ENCODE data around the gene OR1I1. TPM values are rescaled to one million over a fixed set of nuclear protein-coding genes. Genes with fewer than 3 reads are reported as not detected.
"Not testable (repeated sequence)": the region's sequence is repeated elsewhere in the genome, so short reads cannot be mapped to it uniquely, and the experiment has no call there.

OR1I1 gene
- total RNA-seq, 1 experiment from 2014 or later = not detected

DNA sequence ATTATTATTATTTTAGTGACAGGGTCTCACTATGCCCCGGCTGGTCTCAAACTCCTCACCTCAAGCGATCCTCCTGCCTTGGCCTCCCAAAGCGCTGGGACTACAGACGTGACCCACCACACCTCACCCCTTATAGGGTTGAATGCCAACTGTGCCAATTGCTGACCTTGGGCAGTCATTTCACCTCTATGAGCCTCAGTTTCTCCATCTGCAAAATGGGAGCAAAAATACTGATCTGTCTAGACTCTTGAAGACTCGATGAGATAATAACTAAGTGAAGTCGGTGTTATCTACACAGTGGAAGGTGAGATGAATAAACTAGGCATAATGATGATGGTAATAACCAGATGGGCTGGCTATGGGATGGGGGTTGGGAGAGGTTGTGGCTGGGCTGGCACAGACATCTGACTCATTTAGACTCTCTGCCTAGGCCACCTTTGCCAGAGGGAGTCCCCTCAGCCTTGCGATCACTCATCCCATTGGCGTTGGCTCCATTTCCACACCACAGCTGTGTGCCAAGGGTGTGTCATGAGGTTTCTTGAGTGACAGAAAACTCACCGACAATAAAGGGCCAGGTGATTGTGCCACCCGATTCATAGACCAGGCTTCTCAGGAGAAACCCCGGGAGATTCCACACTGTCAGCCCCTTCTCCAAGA lies 33.0 kb upstream of the OR1I1 start, which contains the start of gene CASP14:
Gene CASP14 (plus strand): TSS at position 596 of the 657 bp plus-strand sequence. CDS start 2,772 bp downstream, outside the sequence.
- Histone ChIP-seq H3K4me1 (replicated peaks; ENCODE audit: insufficient read depth) (peaks cover 28% of the 10 kb centered on the region), H3K36me3 (ENCODE audit: low read depth) (peaks cover 26% of the 10 kb centered on the region), H3F3A (ENCODE audit: insufficient read depth, low read depth) (peaks cover 13% of the 10 kb centered on the region), H3K9me3 (ENCODE audit: insufficient read depth, low read depth) (no peaks in the 10 kb centered on the region), H3K27me3 (ENCODE audit: insufficient read depth, low read depth) (no peaks in the 10 kb centered on the region), H3K9me2 (ENCODE audit: insufficient read depth) (no peaks in the 10 kb centered on the region), H3K79me2 (ENCODE audit: low read depth) (peaks cover 50% of the 10 kb centered on the region), H3K27ac (peak within 1 kb of the TSS; percentile 15; the same call in 1 of the 2 replicates), H3K4me2 (peak within 1 kb of the TSS; percentile 80), H3K4me3 (peak within 1 kb of the TSS; percentile 57), H4K20me1 (ENCODE audit: insufficient read depth) (no peaks in the 10 kb centered on the region), H2AFZ (peak within 1 kb of the TSS; percentile 16; the same call in 1 of the 2 replicates)
- DNase-seq = peak; percentile 23 to 92
- intact Hi-C loops (cut with micrococcal nuclease; ENCODE audit: unreplicated experiment) = no loop called here
- TF ChIP-seq EZH2 (IDR thresholded peaks at IDR 0.05; ENCODE audit: low read depth) = no peak
- TF ChIP-seq, protein P1, sequence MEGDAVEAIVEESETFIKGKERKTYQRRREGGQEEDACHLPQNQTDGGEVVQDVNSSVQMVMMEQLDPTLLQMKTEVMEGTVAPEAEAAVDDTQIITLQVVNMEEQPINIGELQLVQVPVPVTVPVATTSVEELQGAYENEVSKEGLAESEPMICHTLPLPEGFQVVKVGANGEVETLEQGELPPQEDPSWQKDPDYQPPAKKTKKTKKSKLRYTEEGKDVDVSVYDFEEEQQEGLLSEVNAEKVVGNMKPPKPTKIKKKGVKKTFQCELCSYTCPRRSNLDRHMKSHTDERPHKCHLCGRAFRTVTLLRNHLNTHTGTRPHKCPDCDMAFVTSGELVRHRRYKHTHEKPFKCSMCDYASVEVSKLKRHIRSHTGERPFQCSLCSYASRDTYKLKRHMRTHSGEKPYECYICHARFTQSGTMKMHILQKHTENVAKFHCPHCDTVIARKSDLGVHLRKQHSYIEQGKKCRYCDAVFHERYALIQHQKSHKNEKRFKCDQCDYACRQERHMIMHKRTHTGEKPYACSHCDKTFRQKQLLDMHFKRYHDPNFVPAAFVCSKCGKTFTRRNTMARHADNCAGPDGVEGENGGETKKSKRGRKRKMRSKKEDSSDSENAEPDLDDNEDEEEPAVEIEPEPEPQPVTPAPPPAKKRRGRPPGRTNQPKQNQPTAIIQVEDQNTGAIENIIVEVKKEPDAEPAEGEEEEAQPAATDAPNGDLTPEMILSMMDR (conservative IDR thresholded peaks at IDR 0.05) = no peak
- POLR2A ChIA-PET (ENCODE audit: unreplicated experiment) = no interaction called here
- no TSS peak for BruUV-seq (replicated peaks)
- CTCF ChIA-PET = no interaction called here

DNA sequence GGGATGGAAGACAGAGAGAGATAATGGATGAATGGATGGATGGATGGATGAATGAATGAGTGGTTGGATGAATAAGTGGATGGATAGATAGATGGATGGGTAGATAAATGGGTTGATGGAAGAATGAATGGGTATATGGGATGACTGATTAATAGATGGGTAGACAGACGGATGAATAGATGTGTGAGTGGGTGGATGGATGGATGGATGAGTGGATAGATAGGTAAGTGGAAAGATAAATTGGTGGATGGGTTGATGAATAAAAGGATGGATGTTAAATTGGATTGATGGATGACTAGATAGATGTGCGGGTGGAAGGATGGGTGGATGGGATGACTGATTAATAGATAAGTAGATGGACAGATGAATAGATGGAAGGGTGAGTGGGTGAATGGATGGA lies 31.4 kb upstream of the OR1I1 start:
- peaks cover 33% of the 10 kb centered on the region for H3K36me3 ChIP-seq (ENCODE audit: low read depth)
- H3K27ac ChIP-seq = no peak overlapping the region
- H3K4me1 ChIP-seq (replicated peaks; ENCODE audit: insufficient read depth) = peaks cover 28% of the 10 kb centered on the region
- ChIA-PET POLR2A (ENCODE audit: unreplicated experiment) (no interaction called here), CTCF (no interaction called here)
- no peaks in the 10 kb centered on the region for H3K9me3 ChIP-seq (ENCODE audit: insufficient read depth, low read depth)
- DNase-seq = no peak
- H2AFZ ChIP-seq = no peak overlapping the region
- peaks cover 50% of the 10 kb centered on the region for H3K79me2 ChIP-seq (ENCODE audit: low read depth)
- intact Hi-C loops (cut with micrococcal nuclease; ENCODE audit: unreplicated experiment) = no loop called here
- no peaks in the 10 kb centered on the region for H3K9me2 ChIP-seq (ENCODE audit: insufficient read depth)
- H4K20me1 ChIP-seq (ENCODE audit: insufficient read depth) = no peaks in the 10 kb centered on the region
- no TSS peak for BruUV-seq (replicated peaks)
- peak overlapping the region; percentile 57 for H3K4me3 ChIP-seq
- TF ChIP-seq, protein P1 (conservative IDR thresholded peaks at IDR 0.05) = no peak
- no peak for TF ChIP-seq EZH2 (IDR thresholded peaks at IDR 0.05; ENCODE audit: low read depth)
- H3K4me2 ChIP-seq = peak overlapping the region; percentile 80
- H3F3A ChIP-seq (ENCODE audit: insufficient read depth, low read depth) = peaks cover 18% of the 10 kb centered on the region
- no peaks in the 10 kb centered on the region for H3K27me3 ChIP-seq (ENCODE audit: insufficient read depth, low read depth)

DNA sequence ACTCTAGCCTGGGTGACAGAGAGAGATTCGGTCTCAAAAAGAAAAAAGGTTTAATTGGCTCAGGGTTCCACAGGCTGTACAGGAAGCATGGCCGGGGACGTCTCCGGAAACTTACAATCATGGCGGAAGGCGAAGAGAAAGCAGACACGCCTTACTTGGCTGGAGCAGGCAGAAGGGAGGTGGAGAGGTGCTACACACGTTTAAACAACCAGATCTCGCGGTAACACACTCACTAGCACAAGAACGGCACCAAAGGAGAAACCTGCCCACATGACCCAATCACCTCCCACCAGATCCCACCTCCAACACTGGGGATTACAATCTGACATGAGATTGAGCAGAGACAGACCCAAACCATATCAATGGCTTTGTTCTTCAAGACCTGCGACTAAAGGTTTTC lies 20.0 kb upstream of the OR1I1 start:
- TF ChIP-seq EZH2 (IDR thresholded peaks at IDR 0.05; ENCODE audit: low read depth) = no peak
- TF ChIP-seq, protein P1 (conservative IDR thresholded peaks at IDR 0.05) = no peak
- CTCF ChIA-PET = no interaction called here
- BruUV-seq (replicated peaks) = no TSS peak
- no peak overlapping the region for H3K4me3 ChIP-seq
- H3K9me3 ChIP-seq (ENCODE audit: insufficient read depth, low read depth) = peaks cover 10% of the 10 kb centered on the region
- H3F3A ChIP-seq (ENCODE audit: insufficient read depth, low read depth) = peaks cover 39% of the 10 kb centered on the region
- peaks cover 3% of the 10 kb centered on the region; the same call in 1 of the 2 replicates for H3K4me1 ChIP-seq (replicated peaks; ENCODE audit: insufficient read depth)
- H3K79me2 ChIP-seq (ENCODE audit: low read depth) = no peaks in the 10 kb centered on the region
- no peak overlapping the region for H3K27ac ChIP-seq
- intact Hi-C loops (cut with micrococcal nuclease; ENCODE audit: unreplicated experiment) = no loop called here
- DNase-seq = peak in 1 of 2 experiments; percentile 0
- no peaks in the 10 kb centered on the region for H3K36me3 ChIP-seq (ENCODE audit: low read depth)
- POLR2A ChIA-PET (ENCODE audit: unreplicated experiment) = no interaction called here
- H2AFZ ChIP-seq = no peak overlapping the region
- no peak overlapping the region for H3K4me2 ChIP-seq
- H3K9me2 ChIP-seq (ENCODE audit: insufficient read depth) = no peaks in the 10 kb centered on the region
- H4K20me1 ChIP-seq (ENCODE audit: insufficient read depth) = no peaks in the 10 kb centered on the region
- H3K27me3 ChIP-seq (ENCODE audit: insufficient read depth, low read depth) = no peaks in the 10 kb centered on the region

DNA sequence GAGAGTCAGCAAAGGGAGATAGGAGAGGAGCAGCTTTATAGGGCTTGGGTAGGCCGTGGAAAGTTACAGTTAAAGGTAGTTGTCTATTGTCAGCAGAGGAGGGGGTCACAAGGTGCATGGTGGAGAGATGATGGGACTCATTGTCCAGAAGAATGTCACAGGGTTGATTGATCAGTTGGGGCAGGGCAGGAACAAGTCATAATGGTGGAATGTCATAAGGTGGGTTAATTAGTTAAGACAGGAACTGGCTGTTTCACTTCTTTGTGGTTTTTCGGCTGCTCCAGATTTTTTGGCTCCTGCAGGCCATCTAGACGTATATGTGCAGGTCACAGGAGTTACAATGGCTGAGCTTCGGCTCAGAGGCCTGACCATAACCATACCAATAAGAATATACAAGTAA lies 11.6 kb upstream of the OR1I1 start:
- DNase-seq = peak; percentile 55 to 95
- POLR2A ChIA-PET (ENCODE audit: unreplicated experiment) = interaction anchor here (0.6 to 0.8 kb wide), 5 partner anchors 126 to 1286 kb away, joined by 4 to 9 read pairs (median 7); no protein-coding TSS in a partner anchor
- intact Hi-C loops (cut with micrococcal nuclease; ENCODE audit: unreplicated experiment) = not testable (repeated sequence)

More for the DNA sequence above, 11.6 kb upstream of the OR1I1 start:
- Histone ChIP-seq H2AFZ (peak overlapping the region; percentile 41; the same call in 1 of the 2 replicates), H3K4me2 (peak overlapping the region; percentile 76), H3F3A (ENCODE audit: insufficient read depth, low read depth) (peaks cover 69% of the 10 kb centered on the region), H3K4me1 (replicated peaks; ENCODE audit: insufficient read depth) (peaks cover 84% of the 10 kb centered on the region), H3K27ac (peak overlapping the region; percentile 96)
- H3K27me3 ChIP-seq (ENCODE audit: insufficient read depth, low read depth); H3K4me3 ChIP-seq; H4K20me1 ChIP-seq (ENCODE audit: insufficient read depth); H3K9me3 ChIP-seq (ENCODE audit: insufficient read depth, low read depth); H3K9me2 ChIP-seq (ENCODE audit: insufficient read depth); BruUV-seq (replicated peaks); H3K36me3 ChIP-seq (ENCODE audit: low read depth); CTCF ChIA-PET; H3K79me2 ChIP-seq (ENCODE audit: low read depth): not testable (repeated sequence)

All from PC-9 (cell line).